HepG2 (cell line): ENCODE results near the gene MCRS1. TPM values are rescaled to one million over a fixed set of nuclear protein-coding genes. Genes with fewer than 3 reads are reported as not detected.
A peak's percentile ranks its signal among the peaks of the same experiment; 100 is the strongest.

Source experiments
- CENPX ChIP-seq: sonication (generic); formaldehyde crosslinking; IDR thresholded peaks from 2 replicates; pipeline ENCODE4 v1.9.0; 2021; ENCODE audit warnings: mild to moderate bottlenecking, missing genetic modification reagents, moderate library complexity
- CTCF ChIP-seq: sonication (generic); formaldehyde crosslinking; IDR thresholded peaks from 2 replicates; pipeline ENCODE4 v1.5.0; 2020; ENCODE audit warnings: mild to moderate bottlenecking, missing genetic modification reagents, moderate library complexity
- GLI4 ChIP-seq: sonication (generic); formaldehyde crosslinking; IDR thresholded peaks from 2 replicates; pipeline ENCODE4 v1.5.1; 2020; ENCODE audit warnings: missing genetic modification reagents, mild to moderate bottlenecking, moderate library complexity, borderline replicate concordance
- HOXA5 ChIP-seq: sonication (generic); formaldehyde crosslinking; IDR thresholded peaks from 2 replicates; pipeline ENCODE4 v1.4.0; 2020; ENCODE audit warnings: missing genetic modification reagents
- IRF9 ChIP-seq: sonication (generic); formaldehyde crosslinking; IDR thresholded peaks from 2 replicates; pipeline ENCODE4 v1.8.0; 2022; ENCODE audit warnings: missing genetic modification reagents, mild to moderate bottlenecking, borderline replicate concordance
- KLF9 ChIP-seq: IDR thresholded peaks from 2 replicates; pipeline ENCODE4 v1.6.1; 2016; ENCODE audit warnings: low read depth
- MAX ChIP-seq: IDR thresholded peaks from 2 replicates; pipeline ENCODE4 v1.6.1; 2012; ENCODE audit warnings: inconsistent platforms
- MLX ChIP-seq: IDR thresholded peaks from 2 replicates; pipeline ENCODE4 v1.6.1; 2016
- MXD3 ChIP-seq: IDR thresholded peaks from 2 replicates; pipeline ENCODE4 v1.6.1; 2016; ENCODE audit warnings: mild to moderate bottlenecking, missing biosample characterization, missing genetic modification reagents
- TCF7 ChIP-seq: sonication (generic); IDR thresholded peaks from 2 replicates; pipeline ENCODE4 v1.6.1; 2016; ENCODE audit warnings: antibody characterized with exemption, low read depth
- ZBTB20 ChIP-seq: sonication (generic); formaldehyde crosslinking; IDR thresholded peaks from 2 replicates; pipeline ENCODE4 v1.8.1; 2023; ENCODE audit warnings: missing genetic modification reagents, low read depth, mild to moderate bottlenecking, borderline replicate concordance
- ZBTB26 ChIP-seq: IDR thresholded peaks from 2 replicates; pipeline ENCODE4 v1.6.1; 2016; ENCODE audit warnings: missing compliant biosample characterization, missing genetic modification reagents, borderline replicate concordance
- ZNF275 ChIP-seq: sonication (generic); formaldehyde crosslinking; IDR thresholded peaks from 2 replicates; pipeline ENCODE4 v1.8.0; 2022; ENCODE audit warnings: missing genetic modification reagents, mild to moderate bottlenecking, inconsistent platforms, borderline replicate concordance
- ZNF629 ChIP-seq: sonication (generic); formaldehyde crosslinking; conservative IDR thresholded peaks from 2 replicates; pipeline ENCODE4 v1.5.0; 2020; ENCODE audit warnings: missing genetic modification reagents
- ZNF687 ChIP-seq: sonication (generic); formaldehyde crosslinking; IDR thresholded peaks from 2 replicates; pipeline ENCODE4 v1.5.1; 2020; ENCODE audit warnings: mild to moderate bottlenecking, missing genetic modification reagents, moderate library complexity
- ZNF709 ChIP-seq: sonication (generic); formaldehyde crosslinking; IDR thresholded peaks from 2 replicates; pipeline ENCODE4 v1.5.0; 2020; ENCODE audit warnings: mild to moderate bottlenecking, missing genetic modification reagents
- polyA plus RNA-seq, 8 experiments: library from polyadenylated mRNA; depleted of rRNA in 3 of 8; stranded (reverse) in 7 of 8; unstranded in 1 of 8; fragments of >200 nt; fragmentation: Illumina TruSeq in 4 of 8; extraction: Trizol in 4 of 8; gene quantifications; 2 replicates each; pipeline versions ENCODE4 v1.2.1 to v1.2.3, GENCODE V29; 2011 to 2016; ENCODE audit warnings: low read depth in 4 of 8, missing spikeins in 1 of 8, mixed read lengths in 1 of 8; ENCODE audit not compliant: insufficient read depth in 1 of 8
- total RNA-seq, 5 experiments: library from RNA; depleted of rRNA; stranded (reverse); fragments of >200 nt; fragmentation: Illumina TruSeq; extraction: Trizol; gene quantifications; 2 replicates each; pipeline ENCODE4 v1.2.3, GENCODE V29; 2016; ENCODE audit warnings: low read depth in 1 of 5

MCRS1 gene
- total and polyA plus RNA-seq, 2 of the 13 experiments (the other 11 are each of a cell fraction or from before 2014, with no cell fraction given), result 51.0 to 66.3 TPM

GRCh38 chr12:49567611-49568441 lies at the start of gene MCRS1 (continued):
- TF ChIP-seq ZNF687, result peak; percentile 89
- TF ChIP-seq HOXA5 (CRISPR knock-in tag), result no peak
- 0 out of 2 replicates have a peak, but pooled peaks have one; percentile 10 for TF ChIP-seq CTCF
- TF ChIP-seq ZNF629 (CRISPR knock-in tag), result peak; percentile 21; the same call in 1 of the 2 replicates
- TF ChIP-seq MXD3 (CRISPR knock-in tag), result peak; percentile 22; the same call in 1 of the 2 replicates
- peak; percentile 58 for TF ChIP-seq ZBTB26 (CRISPR knock-in tag)
- TF ChIP-seq ZNF275 (CRISPR knock-in tag), result no peak; the same call in 1 of the 2 replicates
- TF ChIP-seq TCF7, result no peak
- no peak; the same call in 1 of the 2 replicates for TF ChIP-seq GLI4 (CRISPR knock-in tag)
- TF ChIP-seq ZNF709 (CRISPR knock-in tag), result peak; percentile 32; the same call in 1 of the 2 replicates
- TF ChIP-seq MAX, result peak; percentile 93
- TF ChIP-seq ZBTB20 (CRISPR knock-in tag), result no peak; the same call in 1 of the 2 replicates
- TF ChIP-seq CENPX, result no peak
- no peak for TF ChIP-seq MLX (CRISPR knock-in tag)
- peak; percentile 89; the same call in 1 of the 2 replicates for TF ChIP-seq KLF9 (CRISPR knock-in tag)
- 0 out of 2 replicates have a peak, but pooled peaks have one; percentile 9 for TF ChIP-seq IRF9 (CRISPR knock-in tag)
